Trophoblast cell (in vitro differentiated cells and primary cell): ENCODE data around the gene TOPAZ1.

Experiments used
- DNase-seq, 2 donors: peaks; one replicate each; pipeline ENCODE4 v3.0.0-alpha.2; 2016
- H2AFZ ChIP-seq: 2 replicates; pipeline ENCODE4 v1.6.1; 2013; ENCODE audit warnings: low read length, moderate library complexity, mild to moderate bottlenecking; ENCODE audit not compliant: insufficient read depth, poor library complexity
- H2AK5ac ChIP-seq: 2 replicates; pipeline ENCODE4 v1.6.1; 2013; ENCODE audit warnings: mild to moderate bottlenecking, low read length
- H2BK120ac ChIP-seq: 2 replicates; pipeline ENCODE4 v1.6.1; 2013; ENCODE audit warnings: low read length, mild to moderate bottlenecking, moderate library complexity; ENCODE audit not compliant: insufficient read depth, poor library complexity
- H2BK12ac ChIP-seq: 2 replicates; pipeline ENCODE4 v1.6.1; 2013; ENCODE audit warnings: mild to moderate bottlenecking, low read length, moderate library complexity
- H2BK5ac ChIP-seq: 2 replicates; pipeline ENCODE4 v1.6.1; 2013; ENCODE audit warnings: low read length, low read depth, moderate library complexity, mild to moderate bottlenecking; ENCODE audit not compliant: poor library complexity
- H3K14ac ChIP-seq: 2 replicates; pipeline ENCODE4 v1.6.1; 2013; ENCODE audit warnings: mild to moderate bottlenecking, low read length
- H3K18ac ChIP-seq: 2 replicates; pipeline ENCODE4 v1.6.1; 2013; ENCODE audit warnings: mild to moderate bottlenecking, low read length
- H3K23ac ChIP-seq: 2 replicates; pipeline ENCODE4 v1.6.1; 2013; ENCODE audit warnings: low read length
- H3K27ac ChIP-seq: 2 replicates; pipeline ENCODE4 v1.5.1; 2013; ENCODE audit warnings: low read depth, mild to moderate bottlenecking, inconsistent platforms, low read length, moderate library complexity
- H3K27me3 ChIP-seq: 2 replicates; pipeline ENCODE4 v1.6.1; 2013; ENCODE audit warnings: inconsistent platforms, mild to moderate bottlenecking, low read length, moderate library complexity; ENCODE audit not compliant: insufficient read depth
- H3K36me3 ChIP-seq, 2 experiments: 1 replicate in 1 of 2; 2 replicates in 1 of 2; pipeline ENCODE4 v1.6.1; 2013; ENCODE audit warnings: low read length in 2 of 2, mild to moderate bottlenecking in 2 of 2, moderate library complexity in 1 of 2; ENCODE audit not compliant: insufficient read depth in 2 of 2, control insufficient read depth in 1 of 2
- H3K4ac ChIP-seq: 2 replicates; pipeline ENCODE4 v1.6.1; 2013; ENCODE audit warnings: low read depth, mild to moderate bottlenecking, low read length, moderate library complexity
- H3K4me1 ChIP-seq, 2 experiments: 1 replicate in 1 of 2; 2 replicates in 1 of 2; pipeline ENCODE4 v1.6.1; 2013; ENCODE audit warnings: low read length in 2 of 2, mild to moderate bottlenecking in 2 of 2, moderate library complexity in 1 of 2; ENCODE audit not compliant: insufficient read depth in 2 of 2, control insufficient read depth in 1 of 2
- H3K4me2 ChIP-seq: 2 replicates; pipeline ENCODE4 v1.6.1; 2013; ENCODE audit warnings: inconsistent platforms, mild to moderate bottlenecking, low read length, moderate library complexity
- H3K4me3 ChIP-seq: 2 replicates; pipeline ENCODE4 v1.5.1; 2013; ENCODE audit warnings: mild to moderate bottlenecking, low read depth, low read length, inconsistent platforms
- H3K79me1 ChIP-seq: one replicate; pipeline ENCODE4 v1.6.1; 2013; ENCODE audit warnings: low read length
- H3K79me2 ChIP-seq: 2 replicates; pipeline ENCODE4 v1.6.1; 2013; ENCODE audit warnings: low read length, mild to moderate bottlenecking; ENCODE audit not compliant: control insufficient read depth, insufficient read depth, poor library complexity
- H3K9ac ChIP-seq: 2 replicates; pipeline ENCODE4 v1.6.1; 2013; ENCODE audit warnings: mild to moderate bottlenecking, low read length
- H3K9me3 ChIP-seq: 2 replicates; pipeline ENCODE4 v1.6.1; 2013; ENCODE audit warnings: low read depth, mild to moderate bottlenecking, control low read depth, inconsistent platforms, low read length; ENCODE audit not compliant: insufficient read depth
- H4K12ac ChIP-seq: 2 replicates; pipeline ENCODE4 v1.6.1; 2013; ENCODE audit warnings: low read depth, mild to moderate bottlenecking, low read length, moderate library complexity
- H4K8ac ChIP-seq: 2 replicates; pipeline ENCODE4 v1.6.1; 2013; ENCODE audit warnings: low read depth, mild to moderate bottlenecking, low read length, moderate library complexity
- H4K91ac ChIP-seq: one replicate; pipeline ENCODE4 v1.6.1; 2013; ENCODE audit warnings: low read depth, mild to moderate bottlenecking, low read length, moderate library complexity
- WGBS: extraction: QIAGEN DNeasy Blood & Tissue Kit; methylation state at CpG from one replicate; pipeline ENCODE4 v1.1.7; 2013; ENCODE audit warnings: missing lambda C conversion rate; ENCODE audit not compliant: insufficient read length, insufficient coverage; ENCODE audit errors: extremely low coverage; 5-methylcytosine and 5-hydroxymethylcytosine counted together

TOPAZ1 gene

DNA sequence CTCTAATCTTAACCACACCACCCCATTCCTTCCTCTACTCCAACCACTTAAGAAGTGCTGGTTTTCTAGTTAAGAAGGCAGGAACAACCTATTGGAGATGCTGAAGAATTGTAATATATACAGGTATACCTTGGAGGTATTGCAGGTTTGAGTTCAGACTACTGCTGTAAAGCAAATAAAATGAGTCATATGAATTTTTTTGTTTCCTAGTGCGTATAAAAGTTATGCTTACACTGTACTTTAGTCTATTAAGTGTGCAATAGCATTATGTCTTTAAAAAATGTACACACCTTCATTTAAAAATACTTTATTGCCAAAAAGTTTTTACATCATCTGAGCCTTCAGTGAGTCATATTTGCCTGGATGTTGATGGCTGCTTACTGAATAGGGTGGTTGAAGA, 22.5 kb downstream of the TOPAZ1 start:
- no peak overlapping the region for H3K14ac ChIP-seq
- DNase-seq, result no peak
- H3K79me2 ChIP-seq, result no peaks in the 10 kb centered on the region
- no peaks in the 10 kb centered on the region for H3K36me3 ChIP-seq
- H2BK120ac ChIP-seq, result no peak overlapping the region
- H3K27ac ChIP-seq, result no peak overlapping the region
- H3K4me1 ChIP-seq, result no peaks in the 10 kb centered on the region
- no peak overlapping the region for H3K9ac ChIP-seq
- no peak overlapping the region for H2AK5ac ChIP-seq
- H3K23ac ChIP-seq, result no peak overlapping the region
- no peak overlapping the region for H3K4me2 ChIP-seq
- no peak overlapping the region for H4K91ac ChIP-seq
- H4K12ac ChIP-seq, result no peak overlapping the region
- H4K8ac ChIP-seq, result no peak overlapping the region
- no peak overlapping the region for H2BK12ac ChIP-seq
- no peaks in the 10 kb centered on the region for H3K79me1 ChIP-seq
- no CpG with 5 or more reads among the region's 1 CpG for WGBS
- H3K4ac ChIP-seq, result no peak overlapping the region
- no peaks in the 10 kb centered on the region for H3K9me3 ChIP-seq
- H3K4me3 ChIP-seq, result no peak overlapping the region
- H2AFZ ChIP-seq, result no peak overlapping the region
- no peak overlapping the region for H2BK5ac ChIP-seq
- no peak overlapping the region for H3K18ac ChIP-seq
- H3K27me3 ChIP-seq, result no peaks in the 10 kb centered on the region

GRCh38 chr3:44265815-44266214, 24.1 kb downstream of the TOPAZ1 start:
- Histone ChIP-seq H3K23ac (no peak overlapping the region), H4K8ac (no peak overlapping the region), H3K4me2 (no peak overlapping the region), H3K18ac (no peak overlapping the region), H2AFZ (no peak overlapping the region), H2AK5ac (no peak overlapping the region), H4K12ac (no peak overlapping the region), H3K79me2 (no peaks in the 10 kb centered on the region), H2BK5ac (no peak overlapping the region), H4K91ac (no peak overlapping the region), H3K4me3 (no peak overlapping the region), H2BK120ac (no peak overlapping the region), H3K27me3 (no peaks in the 10 kb centered on the region), H3K36me3 (no peaks in the 10 kb centered on the region), H3K4ac (no peak overlapping the region), H3K27ac (no peak overlapping the region), H3K9me3 (no peaks in the 10 kb centered on the region), H3K4me1 (no peaks in the 10 kb centered on the region), H3K14ac (no peak overlapping the region), H3K9ac (no peak overlapping the region), H3K79me1 (no peaks in the 10 kb centered on the region), H2BK12ac (no peak overlapping the region)
- DNase-seq, result no peak
- no CpG with 5 or more reads among the region's 3 CpGs for WGBS

DNA sequence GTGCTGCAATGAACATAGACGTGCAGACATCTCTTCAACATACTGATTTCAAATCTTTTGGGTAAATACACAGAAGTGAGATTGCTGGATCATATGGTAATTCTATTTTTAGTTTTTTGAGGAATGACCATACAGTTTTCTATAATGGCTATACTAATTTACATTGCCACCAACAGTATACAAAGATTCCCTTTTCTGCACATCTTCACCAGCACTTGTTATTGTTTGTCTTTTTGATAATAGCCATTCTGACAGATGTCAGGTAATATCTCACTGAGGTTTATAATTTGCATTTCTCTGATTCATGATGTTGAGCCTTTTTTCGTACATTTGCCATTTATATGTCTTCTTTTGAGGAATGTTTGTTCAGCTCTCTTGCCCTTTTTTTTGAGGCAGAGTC, 30.5 kb downstream of the TOPAZ1 start:
- Histone ChIP-seq H3K79me1 (no peaks in the 10 kb centered on the region), H3K9me3 (no peaks in the 10 kb centered on the region), H2BK5ac (no peak overlapping the region), H3K4me1 (no peaks in the 10 kb centered on the region), H3K4me2 (no peak overlapping the region), H3K4me3 (no peak overlapping the region), H2AK5ac (no peak overlapping the region), H3K9ac (no peak overlapping the region), H4K8ac (no peak overlapping the region), H2AFZ (no peak overlapping the region), H3K23ac (no peak overlapping the region), H3K14ac (no peak overlapping the region), H3K79me2 (no peaks in the 10 kb centered on the region), H4K91ac (no peak overlapping the region), H3K36me3 (no peaks in the 10 kb centered on the region), H2BK12ac (no peak overlapping the region), H3K4ac (no peak overlapping the region), H3K27me3 (no peaks in the 10 kb centered on the region), H2BK120ac (no peak overlapping the region), H4K12ac (no peak overlapping the region), H3K27ac (no peak overlapping the region), H3K18ac (no peak overlapping the region)
- WGBS, result no CpG with 5 or more reads among the region's 2 CpGs
- DNase-seq, result no peak

DNA sequence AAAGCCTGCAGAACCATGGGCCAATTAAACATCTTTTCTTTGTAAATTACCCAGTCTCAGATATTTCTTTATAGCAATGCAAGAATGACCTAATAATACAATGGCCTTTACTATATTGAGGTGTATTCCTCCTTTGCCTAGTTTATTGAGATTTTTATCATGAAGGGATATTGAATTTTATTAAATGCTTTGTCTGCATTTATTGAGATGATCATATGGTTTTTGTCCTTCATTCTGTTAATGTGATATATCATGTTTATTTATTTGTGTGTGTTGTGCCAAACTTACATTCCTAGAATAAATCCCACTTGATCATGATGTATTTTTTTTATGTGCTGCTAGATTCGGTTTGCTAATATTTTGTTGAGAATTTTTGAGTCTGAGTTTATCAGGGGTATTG, 36.2 kb downstream of the TOPAZ1 start:
- Histone ChIP-seq H3K18ac (no peak overlapping the region), H2BK5ac (no peak overlapping the region), H3K14ac (no peak overlapping the region), H3K23ac (no peak overlapping the region), H3K4me2 (no peak overlapping the region), H2BK120ac (no peak overlapping the region), H2BK12ac (no peak overlapping the region), H3K79me1 (no peaks in the 10 kb centered on the region), H3K27me3 (no peaks in the 10 kb centered on the region), H3K27ac (no peak overlapping the region), H2AK5ac (no peak overlapping the region), H3K36me3 (no peaks in the 10 kb centered on the region), H3K4me1 (peaks cover 0 to 6% of the 10 kb centered on the region in 2 experiments), H3K9ac (no peak overlapping the region), H2AFZ (no peak overlapping the region), H3K9me3 (no peaks in the 10 kb centered on the region), H4K8ac (no peak overlapping the region), H4K91ac (no peak overlapping the region), H3K4ac (no peak overlapping the region), H3K79me2 (no peaks in the 10 kb centered on the region), H3K4me3 (no peak overlapping the region), H4K12ac (no peak overlapping the region)
- no peak for DNase-seq
- WGBS, result no CpG with 5 or more reads among the region's 1 CpG
